Lower leg skin (tissue), 4 donors: ENCODE data around the gene GPRC5C. TPM values are rescaled to one million over a fixed set of nuclear protein-coding genes. Genes with fewer than 3 reads are reported as not detected.

Experiments used
- DNase-seq, 2 donors: peaks; one replicate each; pipeline ENCODE4 v3.0.0-alpha.2; 2019; ENCODE audit warnings: low spot score in 2 of 2
- H3K4me3 ChIP-seq: fragments of 200-600 bp; sonication (generic); 2 replicates; pipeline ENCODE4 v1.5.1; 2017; ENCODE audit warnings: mild to moderate bottlenecking, low read depth; ENCODE audit not compliant: poor library complexity, severe bottlenecking
- CTCF ChIP-seq, 3 donors: fragments of 450-650 bp; IDR thresholded peaks; one replicate each; pipeline ENCODE4 v1.5.1; 2016; ENCODE audit warnings: antibody characterized with exemption in 3 of 3, mild to moderate bottlenecking in 3 of 3, moderate library complexity in 2 of 3
- POLR2A ChIP-seq, 2 donors: fragments of 450-650 bp; IDR thresholded peaks; one replicate each; pipeline ENCODE4 v1.6.1; 2016 to 2017; ENCODE audit warnings: antibody characterized with exemption in 2 of 2, mild to moderate bottlenecking in 1 of 2, moderate library complexity in 1 of 2
- WGBS, 2 donors: methylation state at CpG; one replicate each; pipeline ENCODE4 v1.1.5; 2018; 5-methylcytosine and 5-hydroxymethylcytosine counted together
- intact Hi-C: fragments of 100-400 bp; cut with DNase I; formaldehyde crosslinking; loops from one replicate; pipeline ENCODE4 v1.15.0; 2023; ENCODE audit warnings: low total_unique reads
- total RNA-seq, 4 donors: library from RNA; depleted of rRNA; stranded (reverse); fragments of >200 nt; gene quantifications; one replicate each; pipeline ENCODE4 v1.1.0, GENCODE V29; 2016

Gene GPRC5C
- total RNA-seq, result 100 to 1,000 TPM in 2 of 4 donors, 10 to 100 TPM in 2; 80.3 to 147 (median 99.1) TPM

- TF ChIP-seq POLR2A (IDR thresholded peaks at IDR 0.05), result no peak
- no peak for TF ChIP-seq CTCF (IDR thresholded peaks at IDR 0.05)
- intact Hi-C loops, result no loop called here
- 0 to 1% methylated on average over 2 to 56 of the region's 81 CpGs for WGBS, 2 donors
- peak within 1 kb of the TSS; percentile 33 for H3K4me3 ChIP-seq
- DNase-seq, result peak; percentile 81 to 95
Observed at GRCh38 chr17:74431568-74432423, at the start of gene GPRC5C. TSS of gene GPRC5C (plus strand) at chr17:74432088. CDS start at chr17:74439777, 7,689 bp downstream.

GRCh38 chr17:74383141-74383540 lies 48.7 kb upstream of the GPRC5C start:
- no peak for TF ChIP-seq POLR2A (IDR thresholded peaks at IDR 0.05)
- no peak for TF ChIP-seq CTCF (IDR thresholded peaks at IDR 0.05)
- DNase-seq, result no peak
- WGBS, 2 donors, result 85 to 86% methylated on average over 5 of the region's 5 CpGs
- no peak overlapping the region for H3K4me3 ChIP-seq
- intact Hi-C loops, result no loop called here

- DNase-seq, result no peak
- H3K4me3 ChIP-seq, result no peak overlapping the region
- 90 to 95% methylated on average over 3 of the region's 3 CpGs for WGBS, 2 donors
- TF ChIP-seq POLR2A (IDR thresholded peaks at IDR 0.05) (no peak), CTCF (IDR thresholded peaks at IDR 0.05) (no peak)
- intact Hi-C loops, result no loop called here
Observed at GRCh38 chr17:74385201-74385600, 46.7 kb upstream of the GPRC5C start.

- peak in 1 of 2 donors; percentile 21 for DNase-seq
- no peak overlapping the region for H3K4me3 ChIP-seq
- TF ChIP-seq POLR2A (IDR thresholded peaks at IDR 0.05) (no peak), CTCF (IDR thresholded peaks at IDR 0.05) (no peak)
- 57 to 61% methylated on average over 8 of the region's 8 CpGs for WGBS, 2 donors
- intact Hi-C loops, result no loop called here
Observed at GRCh38 chr17:74386386-74386785, 45.5 kb upstream of the GPRC5C start.

- intact Hi-C loops, result no loop called here
- DNase-seq, result no peak
- 53 to 71% methylated on average over 17 of the region's 17 CpGs for WGBS, 2 donors
- no peak overlapping the region for H3K4me3 ChIP-seq
- TF ChIP-seq POLR2A (IDR thresholded peaks at IDR 0.05), result no peak
- TF ChIP-seq CTCF (IDR thresholded peaks at IDR 0.05), result no peak
Observed at GRCh38 chr17:74387365-74388218, 44.3 kb upstream of the GPRC5C start.
